Tongue (tissue), 1 donor: Measurements from ENCODE around the gene KCTD13. TPM values are rescaled to one million over a fixed set of nuclear protein-coding genes. Genes with fewer than 3 reads are reported as not detected.

Experiments
- total RNA-seq: library from RNA; depleted of rRNA; stranded (reverse); fragments of >200 nt; gene quantifications from one replicate; pipeline ENCODE4 v1.2.3, GENCODE V29; 2014

KCTD13 gene
- total RNA-seq, 1 donor from 2014 or later, result 8.7 TPM

Other genes with a start within 250 kb of the KCTD13 start
- gene QPRT, start 247.0 kb downstream of the KCTD13 start, total RNA-seq, result 24.9 TPM
- 0.72 TPM for gene C16orf54, start 180.2 kb downstream of the KCTD13 start, total RNA-seq
- gene ZG16, start 148.0 kb downstream of the KCTD13 start, total RNA-seq, result not detected
- gene KIF22, start 135.5 kb downstream of the KCTD13 start, total RNA-seq, result 43.0 TPM
- 109 TPM for gene MAZ, start 119.7 kb downstream of the KCTD13 start, total RNA-seq
- gene PRRT2, start 114.0 kb downstream of the KCTD13 start, total RNA-seq, result 3.0 TPM
- gene PAGR1, start 110.1 kb downstream of the KCTD13 start, total RNA-seq, result 25.5 TPM
- gene MVP, start 105.8 kb downstream of the KCTD13 start, total RNA-seq, result 54.0 TPM
- 47.5 TPM for gene CDIPT, start 63.0 kb downstream of the KCTD13 start, total RNA-seq
- 4.7 TPM for gene SEZ6L2, start 26.7 kb downstream of the KCTD13 start, total RNA-seq
- gene ASPHD1, start 25.7 kb downstream of the KCTD13 start, total RNA-seq, result 1.6 TPM
- 28.2 TPM for gene TMEM219, start 35.9 kb upstream of the KCTD13 start, total RNA-seq
- gene TAOK2, start 47.6 kb upstream of the KCTD13 start, total RNA-seq, result 37.7 TPM
- gene HIRIP3, start 69.4 kb upstream of the KCTD13 start, total RNA-seq, result 13.1 TPM
- 38.1 TPM for gene INO80E, start 70.0 kb upstream of the KCTD13 start, total RNA-seq
- gene DOC2A, start 84.8 kb upstream of the KCTD13 start, total RNA-seq, result 1.0 TPM
- gene C16orf92, start 97.0 kb upstream of the KCTD13 start, total RNA-seq, result not detected
- gene TLCD3B, start 105.0 kb upstream of the KCTD13 start, total RNA-seq, result 0.82 TPM
- 1,849 TPM for gene ALDOA, start 139.5 kb upstream of the KCTD13 start, total RNA-seq
- gene PPP4C, start 149.8 kb upstream of the KCTD13 start, total RNA-seq, result 72.4 TPM
- gene TBX6, start 165.7 kb upstream of the KCTD13 start, total RNA-seq, result 1.4 TPM
- gene YPEL3, start 170.0 kb upstream of the KCTD13 start, total RNA-seq, result 10.4 TPM
- 3.3 TPM for gene GDPD3, start 187.3 kb upstream of the KCTD13 start, total RNA-seq
- gene MAPK3, start 197.0 kb upstream of the KCTD13 start, total RNA-seq, result 18.0 TPM